ENCODE data around the gene FRY. TPM values are rescaled to one million over a fixed set of nuclear protein-coding genes. Genes with fewer than 3 reads are reported as not detected.
"Not testable (repeated sequence)": the region's sequence is repeated elsewhere in the genome, so short reads cannot be mapped to it uniquely, and the experiment has no call there.

FRY gene
- total and polyA plus RNA-seq, 2 donors (not counting 1 experiment from before 2014, with no cell fraction given), result 2.3 to 6.3 TPM

GRCh38 chr13:31994367-31994766 lies 37.2 kb upstream of the FRY start:
- H3K79me2 ChIP-seq (ENCODE audit: control insufficient read depth, insufficient read depth, low read length), result not testable (repeated sequence)
- 98% methylated on average over 4 of the region's 6 CpGs for WGBS (ENCODE audit: insufficient coverage)

DNA sequence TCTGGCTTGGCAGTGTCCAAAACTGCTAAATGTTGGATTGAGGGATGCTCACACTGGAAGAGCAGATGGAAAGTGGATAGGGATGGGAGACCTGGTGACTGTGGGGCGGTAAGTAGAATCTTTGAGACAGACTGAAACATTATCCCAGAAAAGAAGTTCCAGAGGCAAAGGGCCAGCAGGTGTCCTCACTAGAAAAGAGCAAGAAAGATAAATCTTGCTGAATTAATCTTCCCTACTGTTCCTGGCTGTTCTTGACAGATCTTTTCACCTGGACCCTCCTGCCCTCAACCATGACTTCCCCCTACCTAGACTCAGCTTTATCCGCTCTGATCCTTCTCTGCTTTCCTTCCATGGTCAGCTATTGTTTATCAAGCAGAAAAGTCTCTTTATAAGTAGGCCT lies 35.0 kb upstream of the FRY start:
- POLR2A ChIA-PET, result no interaction called here
- no peak for TF ChIP-seq EZH2 (IDR thresholded peaks at IDR 0.05; ENCODE audit: borderline replicate concordance, insufficient read depth, low read depth, low read length, poor library complexity, severe bottlenecking)
- TF ChIP-seq CTCF (IDR thresholded peaks at IDR 0.05), result no peak
- Histone ChIP-seq H3K4me3 (ENCODE audit: control extremely low read depth in 1 of 5, extremely low read depth in 1 of 5, insufficient read depth in 1 of 5, low read depth in 2 of 5, low read length in 4 of 5) (no peak overlapping the region), H2AFZ (ENCODE audit: insufficient read depth, low read depth, low read length, poor library complexity, severe bottlenecking) (no peak overlapping the region), H3K9ac (ENCODE audit: low read length) (no peak overlapping the region), H3K27ac (ENCODE audit: low read length in 2 of 2) (no peak overlapping the region), H3K79me2 (ENCODE audit: control insufficient read depth, insufficient read depth, low read length) (no peaks in the 10 kb centered on the region), H4K20me1 (ENCODE audit: control insufficient read depth, insufficient read depth, low read length, poor library complexity, severe bottlenecking) (no peaks in the 10 kb centered on the region), H3K4me1 (ENCODE audit: control insufficient read depth in 2 of 2, insufficient read depth in 2 of 2, low read length in 2 of 2) (no peaks in the 10 kb centered on the region), H3K27me3 (replicated peaks in 1 of 4; ENCODE audit: control extremely low read depth in 1 of 4, control insufficient read depth in 3 of 4, insufficient read depth in 4 of 4, low read length in 3 of 4) (no peaks in the 10 kb centered on the region), H3K9me3 (ENCODE audit: control extremely low read depth in 1 of 3, control insufficient read depth in 2 of 3, insufficient read depth in 1 of 3, low read length in 2 of 3) (peaks cover 0 to 3% (median 0%) of the 10 kb centered on the region in 3 donors), H3K4me2 (replicated peaks; ENCODE audit: low read depth, low read length, poor library complexity, severe bottlenecking) (no peak overlapping the region), H3K36me3 (replicated peaks in 1 of 2; ENCODE audit: control extremely low read depth in 1 of 2, control insufficient read depth in 1 of 2, extremely low read depth in 1 of 2, insufficient read depth in 2 of 2, low read length in 1 of 2) (no peaks in the 10 kb centered on the region)
- H3K4me1 Mint-ChIP-seq, result no peaks in the 10 kb centered on the region
- no peak overlapping the region for H3K27ac Mint-ChIP-seq
- CTCF ChIA-PET, result interaction anchor here (1.1 to 1.7 kb wide), 2 partner anchors 9 to 10 kb away, joined by 3 to 4 read pairs; no protein-coding TSS in a partner anchor
- no peak overlapping the region for H3K4me3 Mint-ChIP-seq
- intact Hi-C loops (cut with micrococcal nuclease), result no loop called here
- DNase-seq (no peak), ATAC-seq (ENCODE audit: low read depth) (no peak)
- no peaks in the 10 kb centered on the region for H3K27me3 Mint-ChIP-seq
- H3K9me3 Mint-ChIP-seq (ENCODE audit: insufficient read depth), result no peaks in the 10 kb centered on the region
- WGBS (ENCODE audit: insufficient coverage), result 100% methylated on average over 1 of the region's 2 CpGs

More at GRCh38 chr13:31994367-31994766, 37.2 kb upstream of the FRY start:
- H3K4me1 Mint-ChIP-seq; H3K4me3 Mint-ChIP-seq; H3K9me3 Mint-ChIP-seq (ENCODE audit: insufficient read depth); ATAC-seq (ENCODE audit: low read depth); CTCF ChIA-PET; H3K9ac ChIP-seq (ENCODE audit: low read length); H3K4me3 ChIP-seq (ENCODE audit: control extremely low read depth in 1 of 5, extremely low read depth in 1 of 5, insufficient read depth in 1 of 5, low read depth in 2 of 5, low read length in 4 of 5); H3K4me2 ChIP-seq (replicated peaks; ENCODE audit: low read depth, low read length, poor library complexity, severe bottlenecking); H3K27me3 ChIP-seq (replicated peaks in 1 of 4; ENCODE audit: control extremely low read depth in 1 of 4, control insufficient read depth in 3 of 4, insufficient read depth in 4 of 4, low read length in 3 of 4); H3K4me1 ChIP-seq (ENCODE audit: control insufficient read depth in 2 of 2, insufficient read depth in 2 of 2, low read length in 2 of 2); H3K27ac ChIP-seq (ENCODE audit: low read length in 2 of 2); POLR2A ChIA-PET; H4K20me1 ChIP-seq (ENCODE audit: control insufficient read depth, insufficient read depth, low read length, poor library complexity, severe bottlenecking); H3K27ac Mint-ChIP-seq; intact Hi-C loops (cut with micrococcal nuclease); H3K36me3 ChIP-seq (replicated peaks in 1 of 2; ENCODE audit: control extremely low read depth in 1 of 2, control insufficient read depth in 1 of 2, extremely low read depth in 1 of 2, insufficient read depth in 2 of 2, low read length in 1 of 2); H3K27me3 Mint-ChIP-seq; H3K9me3 ChIP-seq (ENCODE audit: control extremely low read depth in 1 of 3, control insufficient read depth in 2 of 3, insufficient read depth in 1 of 3, low read length in 2 of 3); H2AFZ ChIP-seq (ENCODE audit: insufficient read depth, low read depth, low read length, poor library complexity, severe bottlenecking); DNase-seq: not testable (repeated sequence)

Measured in B cell (primary cell).